Nephron (organoid): ENCODE data around the gene SERPINB3.

Experiments
- H3K27ac Mint-ChIP-seq, 3 experiments: 2 replicates each; pipeline ENCODE4 v1.8.0; 2020; ENCODE audit warnings: mixed read lengths in 3 of 3, mild to moderate bottlenecking in 2 of 3, moderate library complexity in 1 of 3
- H3K27me3 Mint-ChIP-seq: 2 replicates; pipeline ENCODE4 v1.8.0; 2021; ENCODE audit warnings: low read depth, mild to moderate bottlenecking, moderate library complexity, mixed read lengths
- H3K36me3 Mint-ChIP-seq: 2 replicates; pipeline ENCODE4 v1.8.0; 2020; ENCODE audit warnings: low read depth, mixed read lengths
- H3K4me1 Mint-ChIP-seq: 2 replicates; pipeline ENCODE4 v1.8.0; 2020; ENCODE audit warnings: mixed read lengths
- H3K4me3 Mint-ChIP-seq, 3 experiments: 2 replicates each; pipeline ENCODE4 v1.8.0; 2020; ENCODE audit warnings: mild to moderate bottlenecking in 3 of 3, mixed read lengths in 3 of 3, moderate library complexity in 2 of 3
- H3K9me3 Mint-ChIP-seq: 2 replicates; pipeline ENCODE4 v1.8.0; 2020; ENCODE audit warnings: mixed read lengths
- CTCF ChIP-seq, 3 experiments: fragments of 200-600 bp; sonication (generic); IDR thresholded peaks; one replicate each; pipeline ENCODE4 v1.5.0; 2021; ENCODE audit warnings: antibody characterized with exemption in 3 of 3; ENCODE audit not compliant: unreplicated experiment in 3 of 3

SERPINB3 gene

GRCh38 chr18:63637703-63638102 is 24.0 kb downstream of the SERPINB3 start:
- no peaks in the 10 kb centered on the region for H3K36me3 Mint-ChIP-seq
- H3K4me1 Mint-ChIP-seq: no peaks in the 10 kb centered on the region
- no peak overlapping the region for H3K27ac Mint-ChIP-seq
- TF ChIP-seq CTCF (IDR thresholded peaks at IDR 0.05; ENCODE audit: unreplicated experiment in 3 of 3): no peak
- no peak overlapping the region for H3K4me3 Mint-ChIP-seq
- no peaks in the 10 kb centered on the region for H3K27me3 Mint-ChIP-seq
- no peaks in the 10 kb centered on the region for H3K9me3 Mint-ChIP-seq

GRCh38 chr18:63627819-63628218 is 33.9 kb downstream of the SERPINB3 start:
- Mint-ChIP-seq H3K27ac (no peak overlapping the region), H3K36me3 (peaks cover 7% of the 10 kb centered on the region), H3K4me1 (no peaks in the 10 kb centered on the region), H3K4me3 (no peak overlapping the region), H3K9me3 (peaks cover 53% of the 10 kb centered on the region), H3K27me3 (no peaks in the 10 kb centered on the region)
- no peak for TF ChIP-seq CTCF (IDR thresholded peaks at IDR 0.05; ENCODE audit: unreplicated experiment in 3 of 3)

GRCh38 chr18:63626431-63626830 is 35.3 kb downstream of the SERPINB3 start:
- no peak overlapping the region for H3K4me3 Mint-ChIP-seq
- TF ChIP-seq CTCF (IDR thresholded peaks at IDR 0.05; ENCODE audit: unreplicated experiment in 3 of 3): no peak
- H3K27ac Mint-ChIP-seq: no peak overlapping the region
- no peaks in the 10 kb centered on the region for H3K4me1 Mint-ChIP-seq
- H3K27me3 Mint-ChIP-seq: no peaks in the 10 kb centered on the region
- H3K36me3 Mint-ChIP-seq: peaks cover 7% of the 10 kb centered on the region
- H3K9me3 Mint-ChIP-seq: peaks cover 55% of the 10 kb centered on the region

- Mint-ChIP-seq H3K36me3 (peaks cover 7% of the 10 kb centered on the region), H3K27ac (no peak overlapping the region), H3K9me3 (peaks cover 54% of the 10 kb centered on the region), H3K4me3 (no peak overlapping the region), H3K27me3 (no peaks in the 10 kb centered on the region), H3K4me1 (no peaks in the 10 kb centered on the region)
- no peak for TF ChIP-seq CTCF (IDR thresholded peaks at IDR 0.05; ENCODE audit: unreplicated experiment in 3 of 3)
Observed at GRCh38 chr18:63624863-63625262, 36.8 kb downstream of the SERPINB3 start.

GRCh38 chr18:63619661-63620060 is 42.0 kb downstream of the SERPINB3 start:
- H3K4me1 Mint-ChIP-seq: no peaks in the 10 kb centered on the region
- no peak overlapping the region for H3K4me3 Mint-ChIP-seq
- no peak for TF ChIP-seq CTCF (IDR thresholded peaks at IDR 0.05; ENCODE audit: unreplicated experiment in 3 of 3)
- H3K27me3 Mint-ChIP-seq: no peaks in the 10 kb centered on the region
- H3K9me3 Mint-ChIP-seq: peaks cover 25% of the 10 kb centered on the region
- no peaks in the 10 kb centered on the region for H3K36me3 Mint-ChIP-seq
- H3K27ac Mint-ChIP-seq: no peak overlapping the region

- Mint-ChIP-seq H3K4me3 (no peak overlapping the region), H3K9me3 (peaks cover 11% of the 10 kb centered on the region), H3K27ac (no peak overlapping the region), H3K36me3 (no peaks in the 10 kb centered on the region), H3K4me1 (no peaks in the 10 kb centered on the region), H3K27me3 (no peaks in the 10 kb centered on the region)
- no peak for TF ChIP-seq CTCF (IDR thresholded peaks at IDR 0.05; ENCODE audit: unreplicated experiment in 3 of 3)
Observed at GRCh38 chr18:63617915-63618234, 43.8 kb downstream of the SERPINB3 start.
